Adrenal gland (tissue), 12 donors: ENCODE measurements around the gene DPYD. TPM values are rescaled to one million over a fixed set of nuclear protein-coding genes. Genes with fewer than 3 reads are reported as not detected.

Experiments
- DNase-seq, 7 donors: peaks; one replicate each; pipeline ENCODE4 v3.0.0-alpha.2; 2019 to 2020
- H3K27ac ChIP-seq, 5 donors: fragments of 200-600 bp; sonication (generic) in 4 of 5; 1 replicate in 3 of 5; 2 replicates in 2 of 5; pipeline versions ENCODE4 v1.5.1 to v1.8.0; 2016 to 2020; ENCODE audit warnings: mild to moderate bottlenecking in 1 of 5
- H3K27me3 ChIP-seq: fragments of 200-600 bp; 2 replicates; pipeline ENCODE4 v1.8.0; 2021
- H3K36me3 ChIP-seq, 2 donors: fragments of 200-600 bp; replicated peaks in 1 of 2; 1 replicate in 1 of 2; 2 replicates in 1 of 2; pipeline versions ENCODE4 v1.5.1 to v1.8.0; 2018 to 2022
- H3K4me1 ChIP-seq, 2 donors: fragments of 200-600 bp; replicated peaks in 1 of 2; 1 replicate in 1 of 2; 2 replicates in 1 of 2; pipeline versions ENCODE4 v1.5.1 to v1.8.0; 2018 to 2021
- H3K4me3 ChIP-seq, 4 donors: fragments of 200-600 bp; sonication (generic) in 3 of 4; one replicate each; pipeline ENCODE4 v1.5.1; 2016 to 2018
- H3K9me3 ChIP-seq, 3 donors: fragments of 200-600 bp; sonication (generic) in 1 of 3; replicated peaks in 1 of 3; 1 replicate in 2 of 3; 2 replicates in 1 of 3; pipeline versions ENCODE4 v1.5.1 to v1.8.0; 2016 to 2021
- POLR2A ChIP-seq, 2 donors: fragments of 450-650 bp; IDR thresholded peaks; one replicate each; pipeline ENCODE4 v1.6.1; 2017; ENCODE audit warnings: antibody characterized with exemption in 2 of 2, mild to moderate bottlenecking in 2 of 2, moderate library complexity in 1 of 2
- WGBS, 4 donors: extraction: QIAGEN DNeasy Blood & Tissue Kit in 2 of 4; methylation state at CpG; one replicate each; pipeline versions ENCODE4 v1.1.5 to v1.1.7; 2013 to 2017; 5-methylcytosine and 5-hydroxymethylcytosine counted together
- intact Hi-C, 2 donors: fragments of 100-400 bp; cut with DNase I; formaldehyde crosslinking; loops; one replicate each; pipeline versions ENCODE4 v1.14.1 to v1.15.0; 2022 to 2023
- polyA plus RNA-seq, 3 donors: library from polyadenylated mRNA; stranded (reverse); fragments of 200-250 nt in 2 of 3; fragments of 350-450 nt in 1 of 3; fragmentation: Illumina TruSeq in 1 of 3; extraction: RNeasy Lipid Tissue Mini Kit (QIAGEN cat#74804) in 1 of 3; gene quantifications; one replicate each; pipeline ENCODE4 v1.2.3, GENCODE V29; 2013 to 2014
- total RNA-seq, 9 donors: library from RNA; depleted of rRNA in 4 of 9; stranded (reverse); fragments of >200 nt in 4 of 9; fragments of 120-200 nt in 1 of 9; fragmentation: NEBNext Ultra II Directional in 1 of 9; extraction: Animal tissue kit (Norgen Biotek cat#: 25700) in 1 of 9; gene quantifications; one replicate each; pipeline versions ENCODE4 v1.1.0 to v1.2.4, GENCODE V29; 2013 to 2023
- TF ChIP-seq, protein P1 (sequence below), 6 experiments: fragments of 450-650 bp in 4 of 6; fragments of 200-600 bp in 2 of 6; sonication (generic) in 1 of 6; IDR thresholded peaks; 1 replicate in 5 of 6; 2 replicates in 1 of 6; pipeline versions ENCODE4 v1.5.1 to v1.8.0; 2016 to 2021; ENCODE audit warnings: antibody characterized with exemption in 6 of 6, mild to moderate bottlenecking in 2 of 6, moderate library complexity in 1 of 6
- donor health status: healthy with polysubstance abuse.
- donor health status: Bipolar disorder and iron deficiency.
- donor health status: DM: yes; HTN: yes; CAD: no.
- donor health status: DM: no; HTN: no; CAD: no.
- donor health status: DM: no; HTN: no; CAD: no.
- donor health status: DM: yes; HTN: yes; CAD: no.

Gene DPYD
- total and polyA plus RNA-seq, 12 donors, result 6.6 to 73.1 (median 30.2) TPM

DNA sequence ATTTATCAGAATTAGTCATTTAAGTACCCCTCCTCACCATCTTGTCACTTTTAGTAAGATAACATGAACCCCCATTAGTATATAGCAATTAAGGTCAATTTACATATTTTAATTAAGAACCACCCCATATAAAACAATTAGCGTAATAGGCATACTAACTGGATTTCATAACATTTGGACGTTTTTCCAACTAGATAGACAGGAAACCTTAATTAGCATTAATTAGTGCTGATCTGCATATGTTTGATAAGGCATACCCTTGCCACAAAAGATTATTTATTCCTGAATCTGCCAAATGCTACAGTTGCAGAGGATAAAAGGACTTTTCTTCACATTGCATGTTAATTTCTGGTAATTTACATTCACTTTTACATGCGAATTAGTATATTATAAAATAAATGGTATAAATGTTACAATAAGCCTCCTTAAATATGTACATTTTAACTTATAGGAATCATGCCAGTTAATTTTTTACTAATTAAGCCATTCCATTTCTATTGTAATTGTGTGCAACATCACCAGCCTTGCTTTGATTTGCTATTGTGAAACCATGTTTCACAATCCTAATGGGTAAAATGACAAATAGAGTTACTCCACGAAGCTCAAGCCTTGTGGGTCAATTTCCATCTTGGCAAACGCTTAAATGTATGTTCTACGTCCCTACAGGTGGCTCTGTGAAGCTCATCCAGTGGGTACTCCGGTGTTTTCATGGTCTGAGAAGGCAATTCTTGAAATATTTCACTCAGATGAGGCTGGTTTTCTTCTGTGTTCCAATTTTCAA is 469.6 kb downstream of the DPYD start:
- Histone ChIP-seq H3K27ac (no peak overlapping the region), H3K4me3 (no peak overlapping the region), H3K27me3 (no peaks in the 10 kb centered on the region), H3K36me3 (no peaks in the 10 kb centered on the region), H3K4me1 (no peaks in the 10 kb centered on the region), H3K9me3 (no peaks in the 10 kb centered on the region)
- 82 to 89% (median 85%) methylated on average over 7 of the region's 7 CpGs for WGBS, 4 donors
- intact Hi-C loops, result no loop called here
- no peak for TF ChIP-seq POLR2A (IDR thresholded peaks at IDR 0.05)
- TF ChIP-seq, protein P1, sequence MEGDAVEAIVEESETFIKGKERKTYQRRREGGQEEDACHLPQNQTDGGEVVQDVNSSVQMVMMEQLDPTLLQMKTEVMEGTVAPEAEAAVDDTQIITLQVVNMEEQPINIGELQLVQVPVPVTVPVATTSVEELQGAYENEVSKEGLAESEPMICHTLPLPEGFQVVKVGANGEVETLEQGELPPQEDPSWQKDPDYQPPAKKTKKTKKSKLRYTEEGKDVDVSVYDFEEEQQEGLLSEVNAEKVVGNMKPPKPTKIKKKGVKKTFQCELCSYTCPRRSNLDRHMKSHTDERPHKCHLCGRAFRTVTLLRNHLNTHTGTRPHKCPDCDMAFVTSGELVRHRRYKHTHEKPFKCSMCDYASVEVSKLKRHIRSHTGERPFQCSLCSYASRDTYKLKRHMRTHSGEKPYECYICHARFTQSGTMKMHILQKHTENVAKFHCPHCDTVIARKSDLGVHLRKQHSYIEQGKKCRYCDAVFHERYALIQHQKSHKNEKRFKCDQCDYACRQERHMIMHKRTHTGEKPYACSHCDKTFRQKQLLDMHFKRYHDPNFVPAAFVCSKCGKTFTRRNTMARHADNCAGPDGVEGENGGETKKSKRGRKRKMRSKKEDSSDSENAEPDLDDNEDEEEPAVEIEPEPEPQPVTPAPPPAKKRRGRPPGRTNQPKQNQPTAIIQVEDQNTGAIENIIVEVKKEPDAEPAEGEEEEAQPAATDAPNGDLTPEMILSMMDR (IDR thresholded peaks at IDR 0.05), result no peak
- DNase-seq, result no peak

GRCh38 chr1:97441966-97442365 is 478.9 kb downstream of the DPYD start:
- intact Hi-C loops, result no loop called here
- TF ChIP-seq, protein P1 (IDR thresholded peaks at IDR 0.05), result no peak
- no peak for TF ChIP-seq POLR2A (IDR thresholded peaks at IDR 0.05)
- Histone ChIP-seq H3K4me3 (no peak overlapping the region), H3K4me1 (no peaks in the 10 kb centered on the region), H3K36me3 (no peaks in the 10 kb centered on the region), H3K9me3 (peaks cover 0 to 4% (median 0%) of the 10 kb centered on the region in 3 donors), H3K27ac (no peak overlapping the region), H3K27me3 (no peaks in the 10 kb centered on the region)
- DNase-seq, result no peak

- WGBS, 4 donors, result 55 to 71% (median 58%) methylated on average over 2 of the region's 2 CpGs
- H3K4me1 ChIP-seq, result no peaks in the 10 kb centered on the region
- no peak for DNase-seq
- peaks cover 0 to 5% (median 0%) of the 10 kb centered on the region in 3 donors for H3K9me3 ChIP-seq
- H3K4me3 ChIP-seq, result no peak overlapping the region
- no peak for TF ChIP-seq POLR2A (IDR thresholded peaks at IDR 0.05)
- TF ChIP-seq, protein P1 (IDR thresholded peaks at IDR 0.05), result no peak
- no peaks in the 10 kb centered on the region for H3K36me3 ChIP-seq
- H3K27me3 ChIP-seq, result no peaks in the 10 kb centered on the region
- H3K27ac ChIP-seq, result no peak overlapping the region
- intact Hi-C loops, result no loop called here
Observed at GRCh38 chr1:97433824-97434177, 487.0 kb downstream of the DPYD start.

DNA sequence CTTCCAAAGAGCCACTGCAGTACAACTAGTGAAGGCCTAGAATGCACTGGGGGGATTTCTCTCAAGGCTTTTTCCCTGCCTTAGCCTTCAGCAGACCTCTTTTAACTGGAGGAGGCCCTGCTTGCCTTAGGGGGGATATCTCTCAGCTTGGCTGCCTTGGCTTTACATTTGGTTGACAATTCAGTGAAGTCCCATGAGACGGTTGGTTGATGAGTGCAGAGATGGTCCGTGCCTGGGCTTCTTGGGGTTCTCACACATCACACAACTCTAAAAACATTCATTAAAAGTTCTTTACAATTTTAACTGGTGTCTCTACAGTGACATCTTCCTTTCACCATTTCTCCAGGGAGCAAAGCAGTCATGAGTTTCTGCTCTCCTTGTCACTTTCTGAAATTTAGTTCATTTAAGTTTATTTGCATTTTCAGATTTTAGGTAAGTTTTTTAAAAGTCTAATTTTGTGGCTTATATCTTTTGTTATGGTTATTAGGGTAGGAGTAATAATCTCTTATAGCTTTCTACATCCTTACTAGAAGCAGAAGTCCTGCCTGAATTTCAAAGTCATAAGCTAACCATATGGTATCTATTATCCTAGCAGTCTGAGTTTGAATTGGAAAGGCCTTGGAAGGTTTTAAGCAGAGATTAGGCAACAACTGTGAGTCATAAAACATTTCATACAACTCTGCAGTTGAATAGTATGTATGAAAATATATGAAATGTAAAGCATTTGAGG is 487.6 kb downstream of the DPYD start:
- Histone ChIP-seq H3K36me3 (no peaks in the 10 kb centered on the region), H3K4me1 (no peaks in the 10 kb centered on the region), H3K27me3 (no peaks in the 10 kb centered on the region), H3K9me3 (peaks cover 0 to 5% (median 0%) of the 10 kb centered on the region in 3 donors), H3K4me3 (no peak overlapping the region), H3K27ac (no peak overlapping the region)
- intact Hi-C loops, result no loop called here
- WGBS, 4 donors, result 75 to 100% (median 94%) methylated on average over 2 of the region's 2 CpGs
- TF ChIP-seq, protein P1 (IDR thresholded peaks at IDR 0.05), result no peak
- TF ChIP-seq POLR2A (IDR thresholded peaks at IDR 0.05), result no peak
- DNase-seq, result no peak
